HL-60 (cell line): ENCODE data around the gene MED15.

Experiments used
- DNase-seq, 2 experiments: peaks; one replicate each; pipeline ENCODE4 v3.0.0-alpha.2; 2010 to 2020; ENCODE audit warnings: low read depth in 1 of 2, low spot score in 1 of 2
- H3K27ac ChIP-seq: fragments of 250-450 bp; sonication (Bioruptor Pico); replicated peaks from 2 replicates; pipeline ENCODE4 v1.5.1; 2020; ENCODE audit warnings: mild to moderate bottlenecking, moderate library complexity
- H3K27me3 ChIP-seq: fragments of 250-450 bp; sonication (Bioruptor Pico); 2 replicates; pipeline ENCODE4 v1.5.1; 2021; ENCODE audit warnings: mild to moderate bottlenecking, moderate library complexity; ENCODE audit not compliant: insufficient read depth, poor library complexity, severe bottlenecking
- H3K4me3 ChIP-seq: replicated peaks from 2 replicates; pipeline ENCODE4 v1.5.1; 2011; ENCODE audit warnings: mild to moderate bottlenecking, control low read depth, low read length; ENCODE audit not compliant: insufficient read depth
- GABPA ChIP-seq: IDR thresholded peaks from 2 replicates; pipeline ENCODE4 v1.6.1; 2012; ENCODE audit warnings: low read depth
- POLR2AphosphoS5 ChIP-seq: IDR thresholded peaks from 2 replicates; pipeline ENCODE4 v1.6.1; 2012; ENCODE audit warnings: low read depth
- SPI1 ChIP-seq: IDR thresholded peaks from 2 replicates; pipeline ENCODE4 v1.6.1; 2012; ENCODE audit warnings: low read depth, mild to moderate bottlenecking, borderline replicate concordance
- TF ChIP-seq, protein P1 (sequence below): IDR thresholded peaks from one replicate; pipeline ENCODE4 v1.5.1; 2011; ENCODE audit warnings: low read length, control low read depth, inconsistent platforms; ENCODE audit not compliant: insufficient read depth
- TF ChIP-seq, protein P2 (sequence below): IDR thresholded peaks from 2 replicates; pipeline ENCODE4 v1.6.1; 2012; ENCODE audit warnings: low read depth; ENCODE audit not compliant: insufficient replicate concordance

MED15 gene

DNA sequence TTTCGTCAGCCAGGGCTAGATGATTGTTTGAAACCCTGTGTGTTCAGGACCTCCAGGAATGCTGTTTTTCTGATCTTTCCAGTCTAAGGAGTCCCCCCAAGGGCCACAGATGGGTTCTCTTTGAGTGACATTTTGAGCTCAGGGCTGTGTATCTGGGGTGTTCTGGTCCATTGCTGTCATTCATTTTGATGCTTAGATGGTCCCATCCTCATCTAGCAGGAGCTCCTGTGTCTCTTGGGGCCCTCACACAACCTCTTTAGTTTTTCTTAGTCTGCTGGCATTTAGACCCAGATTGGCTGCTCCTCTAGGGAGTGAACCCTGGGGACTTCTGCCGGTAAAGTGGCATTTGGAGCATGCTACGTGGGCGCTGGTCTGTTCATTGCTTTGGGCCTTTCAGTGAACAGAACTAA, 39.1 kb downstream of the MED15 start:
- Histone ChIP-seq H3K4me3 (no peak overlapping the region), H3K27ac (no peak overlapping the region), H3K27me3 (no peaks in the 10 kb centered on the region)
- TF ChIP-seq, protein P1, sequence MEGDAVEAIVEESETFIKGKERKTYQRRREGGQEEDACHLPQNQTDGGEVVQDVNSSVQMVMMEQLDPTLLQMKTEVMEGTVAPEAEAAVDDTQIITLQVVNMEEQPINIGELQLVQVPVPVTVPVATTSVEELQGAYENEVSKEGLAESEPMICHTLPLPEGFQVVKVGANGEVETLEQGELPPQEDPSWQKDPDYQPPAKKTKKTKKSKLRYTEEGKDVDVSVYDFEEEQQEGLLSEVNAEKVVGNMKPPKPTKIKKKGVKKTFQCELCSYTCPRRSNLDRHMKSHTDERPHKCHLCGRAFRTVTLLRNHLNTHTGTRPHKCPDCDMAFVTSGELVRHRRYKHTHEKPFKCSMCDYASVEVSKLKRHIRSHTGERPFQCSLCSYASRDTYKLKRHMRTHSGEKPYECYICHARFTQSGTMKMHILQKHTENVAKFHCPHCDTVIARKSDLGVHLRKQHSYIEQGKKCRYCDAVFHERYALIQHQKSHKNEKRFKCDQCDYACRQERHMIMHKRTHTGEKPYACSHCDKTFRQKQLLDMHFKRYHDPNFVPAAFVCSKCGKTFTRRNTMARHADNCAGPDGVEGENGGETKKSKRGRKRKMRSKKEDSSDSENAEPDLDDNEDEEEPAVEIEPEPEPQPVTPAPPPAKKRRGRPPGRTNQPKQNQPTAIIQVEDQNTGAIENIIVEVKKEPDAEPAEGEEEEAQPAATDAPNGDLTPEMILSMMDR, result no peak
- no peak for TF ChIP-seq POLR2AphosphoS5
- no peak for TF ChIP-seq GABPA
- no peak for TF ChIP-seq SPI1
- TF ChIP-seq, protein P2, sequence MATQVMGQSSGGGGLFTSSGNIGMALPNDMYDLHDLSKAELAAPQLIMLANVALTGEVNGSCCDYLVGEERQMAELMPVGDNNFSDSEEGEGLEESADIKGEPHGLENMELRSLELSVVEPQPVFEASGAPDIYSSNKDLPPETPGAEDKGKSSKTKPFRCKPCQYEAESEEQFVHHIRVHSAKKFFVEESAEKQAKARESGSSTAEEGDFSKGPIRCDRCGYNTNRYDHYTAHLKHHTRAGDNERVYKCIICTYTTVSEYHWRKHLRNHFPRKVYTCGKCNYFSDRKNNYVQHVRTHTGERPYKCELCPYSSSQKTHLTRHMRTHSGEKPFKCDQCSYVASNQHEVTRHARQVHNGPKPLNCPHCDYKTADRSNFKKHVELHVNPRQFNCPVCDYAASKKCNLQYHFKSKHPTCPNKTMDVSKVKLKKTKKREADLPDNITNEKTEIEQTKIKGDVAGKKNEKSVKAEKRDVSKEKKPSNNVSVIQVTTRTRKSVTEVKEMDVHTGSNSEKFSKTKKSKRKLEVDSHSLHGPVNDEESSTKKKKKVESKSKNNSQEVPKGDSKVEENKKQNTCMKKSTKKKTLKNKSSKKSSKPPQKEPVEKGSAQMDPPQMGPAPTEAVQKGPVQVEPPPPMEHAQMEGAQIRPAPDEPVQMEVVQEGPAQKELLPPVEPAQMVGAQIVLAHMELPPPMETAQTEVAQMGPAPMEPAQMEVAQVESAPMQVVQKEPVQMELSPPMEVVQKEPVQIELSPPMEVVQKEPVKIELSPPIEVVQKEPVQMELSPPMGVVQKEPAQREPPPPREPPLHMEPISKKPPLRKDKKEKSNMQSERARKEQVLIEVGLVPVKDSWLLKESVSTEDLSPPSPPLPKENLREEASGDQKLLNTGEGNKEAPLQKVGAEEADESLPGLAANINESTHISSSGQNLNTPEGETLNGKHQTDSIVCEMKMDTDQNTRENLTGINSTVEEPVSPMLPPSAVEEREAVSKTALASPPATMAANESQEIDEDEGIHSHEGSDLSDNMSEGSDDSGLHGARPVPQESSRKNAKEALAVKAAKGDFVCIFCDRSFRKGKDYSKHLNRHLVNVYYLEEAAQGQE, result no peak
- no peak for DNase-seq

DNA sequence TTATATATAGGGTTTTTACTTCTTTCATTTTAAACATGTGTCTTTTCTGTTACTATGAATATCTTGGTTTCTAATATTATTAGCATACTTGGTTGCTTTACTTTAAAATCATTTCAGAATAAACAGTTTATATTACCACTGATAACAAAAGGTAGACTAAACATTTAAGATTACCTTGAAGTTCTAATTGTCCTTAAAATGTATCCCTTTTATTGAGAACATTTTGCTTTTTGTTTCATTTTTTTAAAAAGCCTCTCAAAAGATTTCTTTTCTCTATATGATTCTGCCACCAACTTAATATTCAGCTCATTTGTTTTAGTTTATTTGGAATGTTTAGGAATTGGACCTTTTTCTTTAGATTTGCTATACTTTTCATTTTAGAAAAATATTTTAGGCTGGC, 39.6 kb downstream of the MED15 start:
- Histone ChIP-seq H3K4me3 (no peak overlapping the region), H3K27ac (no peak overlapping the region), H3K27me3 (no peaks in the 10 kb centered on the region)
- DNase-seq, result no peak
- TF ChIP-seq, protein P2, result no peak
- TF ChIP-seq SPI1 (no peak), GABPA (no peak), POLR2AphosphoS5 (no peak)
- TF ChIP-seq, protein P1, result no peak

DNA sequence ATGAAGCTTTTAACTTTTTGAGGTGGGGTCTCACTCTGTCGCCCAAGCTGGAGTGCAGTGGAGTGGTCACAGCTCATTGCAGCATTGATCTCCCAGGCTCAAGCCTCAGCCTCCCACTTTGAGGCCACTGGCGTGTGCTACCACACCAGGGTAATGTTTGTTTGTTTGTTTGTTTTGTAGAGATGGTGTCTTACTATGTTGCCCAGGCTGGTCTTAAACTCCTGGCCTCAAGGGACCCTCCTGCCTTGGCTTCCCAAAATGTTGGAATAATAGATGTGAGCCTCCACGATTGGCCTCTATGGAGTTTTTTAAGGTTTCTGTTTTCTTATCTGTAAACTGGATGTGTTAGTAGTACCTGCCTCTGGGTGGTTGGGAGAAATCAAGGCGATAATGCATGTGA, 41.4 kb downstream of the MED15 start:
- DNase-seq, result no peak
- no peaks in the 10 kb centered on the region for H3K27me3 ChIP-seq
- H3K27ac ChIP-seq, result no peak overlapping the region
- TF ChIP-seq, protein P1, result no peak
- TF ChIP-seq, protein P2, result no peak
- no peak for TF ChIP-seq GABPA
- TF ChIP-seq SPI1, result no peak
- no peak for TF ChIP-seq POLR2AphosphoS5
- no peak overlapping the region for H3K4me3 ChIP-seq
